ENCODE measurements around the gene TNFSF11. TPM values are rescaled to one million over a fixed set of nuclear protein-coding genes. Genes with fewer than 3 reads are reported as not detected.

Gene TNFSF11
- total and polyA plus RNA-seq, 4 donors = 0.25 to 1.3 (median 0.25) TPM

DNA sequence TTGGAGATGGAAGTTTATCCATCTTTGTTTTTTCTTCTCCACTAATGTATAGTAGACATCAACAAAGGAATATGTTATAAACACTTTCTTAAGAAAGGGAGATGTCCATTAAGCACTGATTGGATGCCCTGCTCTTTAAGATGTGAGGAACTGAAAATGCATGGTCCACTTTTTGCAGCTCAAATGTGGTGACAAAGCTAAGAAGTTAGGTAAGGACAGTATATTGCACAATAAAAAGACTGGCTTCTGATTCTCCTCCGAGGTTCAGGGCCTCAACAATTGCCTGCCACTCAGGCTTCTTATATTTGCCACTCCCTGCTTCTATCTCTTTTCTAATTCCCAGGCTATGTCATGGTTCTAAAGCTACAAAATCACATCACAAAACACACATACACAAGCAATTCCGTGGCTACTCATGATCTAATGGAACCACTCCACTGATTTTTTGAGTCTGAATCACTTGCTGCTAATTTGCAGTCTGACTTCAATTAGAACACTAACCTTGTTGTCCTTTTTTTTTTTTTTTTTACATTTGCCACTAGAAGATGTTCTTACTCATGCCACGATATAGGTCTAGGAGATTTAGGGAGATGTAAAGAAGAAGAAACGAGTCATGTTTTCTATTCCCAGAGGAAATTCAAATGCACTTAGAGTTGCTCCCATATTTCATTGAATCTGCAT lies 29.6 kb upstream of the TNFSF11 start:
- Histone ChIP-seq H3K9me3 (ENCODE audit: control insufficient read depth in 4 of 4, low read length in 3 of 4) (no peaks in the 10 kb centered on the region), H3K36me3 (ENCODE audit: control insufficient read depth in 4 of 4, insufficient read depth in 3 of 4, low read depth in 1 of 4, low read length in 3 of 4) (no peaks in the 10 kb centered on the region), H3K4me1 (ENCODE audit: control insufficient read depth in 4 of 4, insufficient read depth in 4 of 4, low read length in 3 of 4) (peaks cover 6 to 14% (median 9%) of the 10 kb centered on the region in 4 donors), H3K9ac (ENCODE audit: low read depth in 1 of 2, low read length in 2 of 2) (no peak overlapping the region), H3K27me3 (ENCODE audit: control insufficient read depth in 4 of 4, insufficient read depth in 4 of 4, low read length in 3 of 4) (no peaks in the 10 kb centered on the region), H3K4me3 (ENCODE audit: low read depth in 1 of 3, low read length in 3 of 3) (no peak overlapping the region), H3K27ac (ENCODE audit: low read depth in 1 of 2, low read length in 2 of 2) (no peak overlapping the region)
- 83% methylated on average over 4 of the region's 4 CpGs for WGBS
- no peak for DNase-seq (ENCODE audit: low spot score)
- TF ChIP-seq EGR1 (IDR thresholded peaks at IDR 0.05; ENCODE audit: low read depth in 2 of 2) (no peak), FOXA1 (IDR thresholded peaks at IDR 0.05) (no peak), TAF1 (conservative IDR thresholded peaks at IDR 0.05) (no peak), GABPA (IDR thresholded peaks at IDR 0.05 in 1 of 2, conservative IDR thresholded peaks at IDR 0.05 in 1 of 2) (no peak), HNF4A (conservative IDR thresholded peaks at IDR 0.05) (no peak), SP1 (IDR thresholded peaks at IDR 0.05) (no peak), HNF4G (IDR thresholded peaks at IDR 0.05) (no peak), JUND (IDR thresholded peaks at IDR 0.05) (no peak), NR2F2 (IDR thresholded peaks at IDR 0.05) (no peak), FOXA2 (IDR thresholded peaks at IDR 0.05) (no peak), YY1 (IDR thresholded peaks at IDR 0.05) (no peak), RXRA (IDR thresholded peaks at IDR 0.05) (no peak), RAD21 (IDR thresholded peaks at IDR 0.05) (no peak)
- TF ChIP-seq, protein P1, sequence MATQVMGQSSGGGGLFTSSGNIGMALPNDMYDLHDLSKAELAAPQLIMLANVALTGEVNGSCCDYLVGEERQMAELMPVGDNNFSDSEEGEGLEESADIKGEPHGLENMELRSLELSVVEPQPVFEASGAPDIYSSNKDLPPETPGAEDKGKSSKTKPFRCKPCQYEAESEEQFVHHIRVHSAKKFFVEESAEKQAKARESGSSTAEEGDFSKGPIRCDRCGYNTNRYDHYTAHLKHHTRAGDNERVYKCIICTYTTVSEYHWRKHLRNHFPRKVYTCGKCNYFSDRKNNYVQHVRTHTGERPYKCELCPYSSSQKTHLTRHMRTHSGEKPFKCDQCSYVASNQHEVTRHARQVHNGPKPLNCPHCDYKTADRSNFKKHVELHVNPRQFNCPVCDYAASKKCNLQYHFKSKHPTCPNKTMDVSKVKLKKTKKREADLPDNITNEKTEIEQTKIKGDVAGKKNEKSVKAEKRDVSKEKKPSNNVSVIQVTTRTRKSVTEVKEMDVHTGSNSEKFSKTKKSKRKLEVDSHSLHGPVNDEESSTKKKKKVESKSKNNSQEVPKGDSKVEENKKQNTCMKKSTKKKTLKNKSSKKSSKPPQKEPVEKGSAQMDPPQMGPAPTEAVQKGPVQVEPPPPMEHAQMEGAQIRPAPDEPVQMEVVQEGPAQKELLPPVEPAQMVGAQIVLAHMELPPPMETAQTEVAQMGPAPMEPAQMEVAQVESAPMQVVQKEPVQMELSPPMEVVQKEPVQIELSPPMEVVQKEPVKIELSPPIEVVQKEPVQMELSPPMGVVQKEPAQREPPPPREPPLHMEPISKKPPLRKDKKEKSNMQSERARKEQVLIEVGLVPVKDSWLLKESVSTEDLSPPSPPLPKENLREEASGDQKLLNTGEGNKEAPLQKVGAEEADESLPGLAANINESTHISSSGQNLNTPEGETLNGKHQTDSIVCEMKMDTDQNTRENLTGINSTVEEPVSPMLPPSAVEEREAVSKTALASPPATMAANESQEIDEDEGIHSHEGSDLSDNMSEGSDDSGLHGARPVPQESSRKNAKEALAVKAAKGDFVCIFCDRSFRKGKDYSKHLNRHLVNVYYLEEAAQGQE (IDR thresholded peaks at IDR 0.05) = no peak
- TF ChIP-seq, protein P2, sequence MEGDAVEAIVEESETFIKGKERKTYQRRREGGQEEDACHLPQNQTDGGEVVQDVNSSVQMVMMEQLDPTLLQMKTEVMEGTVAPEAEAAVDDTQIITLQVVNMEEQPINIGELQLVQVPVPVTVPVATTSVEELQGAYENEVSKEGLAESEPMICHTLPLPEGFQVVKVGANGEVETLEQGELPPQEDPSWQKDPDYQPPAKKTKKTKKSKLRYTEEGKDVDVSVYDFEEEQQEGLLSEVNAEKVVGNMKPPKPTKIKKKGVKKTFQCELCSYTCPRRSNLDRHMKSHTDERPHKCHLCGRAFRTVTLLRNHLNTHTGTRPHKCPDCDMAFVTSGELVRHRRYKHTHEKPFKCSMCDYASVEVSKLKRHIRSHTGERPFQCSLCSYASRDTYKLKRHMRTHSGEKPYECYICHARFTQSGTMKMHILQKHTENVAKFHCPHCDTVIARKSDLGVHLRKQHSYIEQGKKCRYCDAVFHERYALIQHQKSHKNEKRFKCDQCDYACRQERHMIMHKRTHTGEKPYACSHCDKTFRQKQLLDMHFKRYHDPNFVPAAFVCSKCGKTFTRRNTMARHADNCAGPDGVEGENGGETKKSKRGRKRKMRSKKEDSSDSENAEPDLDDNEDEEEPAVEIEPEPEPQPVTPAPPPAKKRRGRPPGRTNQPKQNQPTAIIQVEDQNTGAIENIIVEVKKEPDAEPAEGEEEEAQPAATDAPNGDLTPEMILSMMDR (IDR thresholded peaks at IDR 0.05; ENCODE audit: low read depth, low read length, missing input control) = no peak
- TF ChIP-seq, protein P3, sequence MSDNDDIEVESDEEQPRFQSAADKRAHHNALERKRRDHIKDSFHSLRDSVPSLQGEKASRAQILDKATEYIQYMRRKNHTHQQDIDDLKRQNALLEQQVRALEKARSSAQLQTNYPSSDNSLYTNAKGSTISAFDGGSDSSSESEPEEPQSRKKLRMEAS (IDR thresholded peaks at IDR 0.05) = no peak
- TF ChIP-seq, protein P4, sequence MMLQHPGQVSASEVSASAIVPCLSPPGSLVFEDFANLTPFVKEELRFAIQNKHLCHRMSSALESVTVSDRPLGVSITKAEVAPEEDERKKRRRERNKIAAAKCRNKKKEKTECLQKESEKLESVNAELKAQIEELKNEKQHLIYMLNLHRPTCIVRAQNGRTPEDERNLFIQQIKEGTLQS (IDR thresholded peaks at IDR 0.05) = no peak
- TF ChIP-seq, protein P5, sequence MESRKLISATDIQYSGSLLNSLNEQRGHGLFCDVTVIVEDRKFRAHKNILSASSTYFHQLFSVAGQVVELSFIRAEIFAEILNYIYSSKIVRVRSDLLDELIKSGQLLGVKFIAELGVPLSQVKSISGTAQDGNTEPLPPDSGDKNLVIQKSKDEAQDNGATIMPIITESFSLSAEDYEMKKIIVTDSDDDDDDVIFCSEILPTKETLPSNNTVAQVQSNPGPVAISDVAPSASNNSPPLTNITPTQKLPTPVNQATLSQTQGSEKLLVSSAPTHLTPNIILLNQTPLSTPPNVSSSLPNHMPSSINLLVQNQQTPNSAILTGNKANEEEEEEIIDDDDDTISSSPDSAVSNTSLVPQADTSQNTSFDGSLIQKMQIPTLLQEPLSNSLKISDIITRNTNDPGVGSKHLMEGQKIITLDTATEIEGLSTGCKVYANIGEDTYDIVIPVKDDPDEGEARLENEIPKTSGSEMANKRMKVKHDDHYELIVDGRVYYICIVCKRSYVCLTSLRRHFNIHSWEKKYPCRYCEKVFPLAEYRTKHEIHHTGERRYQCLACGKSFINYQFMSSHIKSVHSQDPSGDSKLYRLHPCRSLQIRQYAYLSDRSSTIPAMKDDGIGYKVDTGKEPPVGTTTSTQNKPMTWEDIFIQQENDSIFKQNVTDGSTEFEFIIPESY (IDR thresholded peaks at IDR 0.05) = no peak
